K562 (cell line): Measurements from ENCODE around the gene NRXN3.

Source experiments
- FOXA1 ChIP-seq: fragments of 450-650 bp; IDR thresholded peaks from 2 replicates; pipeline ENCODE4 v1.6.1; 2016; ENCODE audit warnings: mild to moderate bottlenecking, borderline replicate concordance
- NBN ChIP-seq: fragments of 450-650 bp; IDR thresholded peaks from 2 replicates; pipeline ENCODE4 v1.6.1; 2016; ENCODE audit warnings: low read depth, mild to moderate bottlenecking
- XRCC4 ChIP-seq: IDR thresholded peaks from one replicate; pipeline ENCODE4 v1.6.1; 2011; ENCODE audit not compliant: insufficient read depth, insufficient read length; ENCODE audit errors: extremely low read depth
- TF ChIP-seq, protein P1 (sequence below), 3 experiments: IDR thresholded peaks in 2 of 3; conservative IDR thresholded peaks in 1 of 3; 2 replicates each; pipeline ENCODE4 v1.5.1; 2011 to 2012; ENCODE audit warnings: low read length in 3 of 3, mild to moderate bottlenecking in 3 of 3, control low read depth in 2 of 3, improper control_type of control experiment in 1 of 3, inconsistent platforms in 1 of 3, low read depth in 1 of 3, mixed read lengths in 1 of 3, moderate library complexity in 1 of 3; ENCODE audit not compliant: insufficient read depth in 2 of 3
- TF ChIP-seq, protein P2 (sequence below): sonication (generic); formaldehyde crosslinking; IDR thresholded peaks from 2 replicates; pipeline ENCODE4 v1.8.1; 2023; ENCODE audit warnings: mild to moderate bottlenecking, missing genetic modification reagents, moderate library complexity

DNA sequence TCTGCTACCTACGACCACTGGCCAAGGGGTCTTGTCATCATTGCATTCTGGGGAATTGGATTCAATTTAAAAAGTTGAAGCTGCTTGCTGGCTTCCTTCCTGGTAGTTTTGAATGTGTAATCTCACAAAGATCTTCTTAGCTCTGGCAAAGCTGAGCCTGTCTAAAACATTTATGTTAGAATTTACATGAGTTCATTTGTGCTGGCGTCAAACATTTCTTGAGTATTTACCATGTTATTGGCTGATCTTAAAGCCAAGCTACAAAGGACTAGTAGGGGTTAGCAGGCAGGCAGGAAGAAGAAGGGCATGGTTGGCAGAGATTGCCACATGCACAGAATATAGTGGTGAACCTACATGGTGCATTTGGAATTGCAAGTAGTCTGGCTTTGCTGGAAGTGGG, 1596.3 kb downstream of the NRXN3 start:
- TF ChIP-seq, protein P1, sequence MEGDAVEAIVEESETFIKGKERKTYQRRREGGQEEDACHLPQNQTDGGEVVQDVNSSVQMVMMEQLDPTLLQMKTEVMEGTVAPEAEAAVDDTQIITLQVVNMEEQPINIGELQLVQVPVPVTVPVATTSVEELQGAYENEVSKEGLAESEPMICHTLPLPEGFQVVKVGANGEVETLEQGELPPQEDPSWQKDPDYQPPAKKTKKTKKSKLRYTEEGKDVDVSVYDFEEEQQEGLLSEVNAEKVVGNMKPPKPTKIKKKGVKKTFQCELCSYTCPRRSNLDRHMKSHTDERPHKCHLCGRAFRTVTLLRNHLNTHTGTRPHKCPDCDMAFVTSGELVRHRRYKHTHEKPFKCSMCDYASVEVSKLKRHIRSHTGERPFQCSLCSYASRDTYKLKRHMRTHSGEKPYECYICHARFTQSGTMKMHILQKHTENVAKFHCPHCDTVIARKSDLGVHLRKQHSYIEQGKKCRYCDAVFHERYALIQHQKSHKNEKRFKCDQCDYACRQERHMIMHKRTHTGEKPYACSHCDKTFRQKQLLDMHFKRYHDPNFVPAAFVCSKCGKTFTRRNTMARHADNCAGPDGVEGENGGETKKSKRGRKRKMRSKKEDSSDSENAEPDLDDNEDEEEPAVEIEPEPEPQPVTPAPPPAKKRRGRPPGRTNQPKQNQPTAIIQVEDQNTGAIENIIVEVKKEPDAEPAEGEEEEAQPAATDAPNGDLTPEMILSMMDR (IDR thresholded peaks at IDR 0.05 in 2 of 3, conservative IDR thresholded peaks at IDR 0.05 in 1 of 3; ENCODE audit: insufficient read depth in 2 of 3, low read depth in 1 of 3, low read length in 3 of 3) = no peak
- TF ChIP-seq, protein P2, sequence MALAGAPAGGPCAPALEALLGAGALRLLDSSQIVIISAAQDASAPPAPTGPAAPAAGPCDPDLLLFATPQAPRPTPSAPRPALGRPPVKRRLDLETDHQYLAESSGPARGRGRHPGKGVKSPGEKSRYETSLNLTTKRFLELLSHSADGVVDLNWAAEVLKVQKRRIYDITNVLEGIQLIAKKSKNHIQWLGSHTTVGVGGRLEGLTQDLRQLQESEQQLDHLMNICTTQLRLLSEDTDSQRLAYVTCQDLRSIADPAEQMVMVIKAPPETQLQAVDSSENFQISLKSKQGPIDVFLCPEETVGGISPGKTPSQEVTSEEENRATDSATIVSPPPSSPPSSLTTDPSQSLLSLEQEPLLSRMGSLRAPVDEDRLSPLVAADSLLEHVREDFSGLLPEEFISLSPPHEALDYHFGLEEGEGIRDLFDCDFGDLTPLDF (CRISPR knock-in tag) = no peak
- no peak for TF ChIP-seq FOXA1
- TF ChIP-seq NBN = no peak
- TF ChIP-seq XRCC4 = no peak
